Neural cell (in vitro differentiated cells): ENCODE measurements around the gene UMODL1. TPM values are rescaled to one million over a fixed set of nuclear protein-coding genes. Genes with fewer than 3 reads are reported as not detected.

Experiments used
- H2AFZ ChIP-seq: fragments of 200-600, 300-800 bp; sonication (generic), shearing (Covaris generic); 2 replicates; pipeline ENCODE4 v1.6.0; 2014; ENCODE audit warnings: low read depth, mild to moderate bottlenecking, antibody characterized with exemption, low read length, moderate library complexity
- H3F3A ChIP-seq: fragments of 200-600 bp; shearing (Covaris generic); 2 replicates; pipeline ENCODE4 v1.6.1; 2016; ENCODE audit warnings: mild to moderate bottlenecking, moderate library complexity, mixed read lengths, antibody characterized with exemption, low read length; ENCODE audit not compliant: insufficient read depth, poor library complexity, severe bottlenecking
- H3K27ac ChIP-seq: fragments of 200-600, 300-800 bp; sonication (generic), shearing (Covaris generic); 2 replicates; pipeline ENCODE4 v1.5.1; 2014; ENCODE audit warnings: mild to moderate bottlenecking, low read length, moderate library complexity
- H3K27me3 ChIP-seq: fragments of 300-800, 200-600 bp; sonication (generic), shearing (Covaris generic); 2 replicates; pipeline ENCODE4 v1.6.0; 2014; ENCODE audit warnings: mild to moderate bottlenecking, low read depth, low read length, moderate library complexity; ENCODE audit not compliant: insufficient read depth
- H3K36me3 ChIP-seq: fragments of 300-800, 200-600 bp; sonication (generic), shearing (Covaris generic); 2 replicates; pipeline ENCODE4 v1.5.1; 2014; ENCODE audit warnings: mild to moderate bottlenecking, antibody characterized with exemption, low read length, moderate library complexity; ENCODE audit not compliant: insufficient read depth
- H3K4me2 ChIP-seq: fragments of 300-800, 200-600 bp; sonication (generic), shearing (Covaris generic); 2 replicates; pipeline ENCODE4 v1.6.0; 2014; ENCODE audit warnings: mild to moderate bottlenecking, low read length
- H3K4me3 ChIP-seq: fragments of 300-800, 200-600 bp; sonication (generic), shearing (Covaris generic); 2 replicates; pipeline ENCODE4 v1.5.1; 2014; ENCODE audit warnings: mild to moderate bottlenecking, low read length, moderate library complexity
- H3K79me2 ChIP-seq: fragments of 200-600 bp; shearing (Covaris generic); replicated peaks from 2 replicates; pipeline ENCODE4 v1.6.0; 2014; ENCODE audit warnings: mild to moderate bottlenecking, low read length, moderate library complexity; ENCODE audit not compliant: insufficient read depth
- H3K9ac ChIP-seq: fragments of 300-800, 200-600 bp; sonication (generic), shearing (Covaris generic); 2 replicates; pipeline ENCODE4 v1.6.1; 2016; ENCODE audit warnings: mild to moderate bottlenecking, low read length, mixed read lengths
- H3K9me2 ChIP-seq: fragments of 200-600 bp; shearing (Covaris generic); 2 replicates; pipeline ENCODE4 v1.6.1; 2016; ENCODE audit warnings: mild to moderate bottlenecking, low read length, mixed read lengths; ENCODE audit not compliant: insufficient read depth
- H3K9me3 ChIP-seq: fragments of 200-600, 300-800 bp; sonication (generic), shearing (Covaris generic); 2 replicates; pipeline ENCODE4 v1.6.1; 2016; ENCODE audit warnings: mild to moderate bottlenecking, mixed run types, low read length, moderate library complexity, mixed read lengths
- H4K20me1 ChIP-seq: fragments of 200-600 bp; shearing (Covaris generic); 2 replicates; pipeline ENCODE4 v1.6.1; 2016; ENCODE audit warnings: mild to moderate bottlenecking, mixed run types; ENCODE audit not compliant: insufficient read depth
- EP300 ChIP-seq: fragments of 450-650 bp; conservative IDR thresholded peaks from 2 replicates; pipeline ENCODE4 v1.6.1; 2014; ENCODE audit warnings: antibody characterized with exemption, mild to moderate bottlenecking, moderate library complexity; ENCODE audit not compliant: poor library complexity, severe bottlenecking
- EZH2 ChIP-seq: fragments of 200-600, 300-800 bp; shearing (Covaris generic), sonication (generic); IDR thresholded peaks from 2 replicates; pipeline ENCODE4 v1.6.1; 2014; ENCODE audit warnings: antibody characterized with exemption, low read length, borderline replicate concordance, mild to moderate bottlenecking; ENCODE audit not compliant: insufficient read depth, poor library complexity, severe bottlenecking
- MXI1 ChIP-seq: fragments of 450-650 bp; conservative IDR thresholded peaks from 2 replicates; pipeline ENCODE4 v1.6.1; 2014; ENCODE audit warnings: antibody characterized with exemption, mild to moderate bottlenecking; ENCODE audit not compliant: poor library complexity, severe bottlenecking
- POLR2AphosphoS5 ChIP-seq: IDR thresholded peaks from 2 replicates; pipeline ENCODE4 v1.6.1; 2012
- RAD21 ChIP-seq: fragments of 450-650 bp; conservative IDR thresholded peaks from 2 replicates; pipeline ENCODE4 v1.6.1; 2014; ENCODE audit warnings: antibody characterized with exemption, mild to moderate bottlenecking, moderate library complexity
- SMC3 ChIP-seq: fragments of 450-650 bp; conservative IDR thresholded peaks from 2 replicates; pipeline ENCODE4 v1.6.1; 2014; ENCODE audit warnings: antibody characterized with exemption, mild to moderate bottlenecking, moderate library complexity; ENCODE audit not compliant: poor library complexity
- TAF1 ChIP-seq: IDR thresholded peaks from 2 replicates; pipeline ENCODE4 v1.6.1; 2012; ENCODE audit warnings: low read depth
- polyA plus RNA-seq: library from polyadenylated mRNA; depleted of rRNA; stranded (reverse); fragments of >200 nt; gene quantifications from 2 replicates; pipeline ENCODE4 v1.2.3, GENCODE V29; 2014
- TF ChIP-seq, protein P1 (sequence below): fragments of 450-650 bp; IDR thresholded peaks from 2 replicates; pipeline ENCODE4 v1.5.1; 2014; ENCODE audit warnings: antibody characterized with exemption, mild to moderate bottlenecking, moderate library complexity; ENCODE audit not compliant: poor library complexity, severe bottlenecking
- TF ChIP-seq, protein P2 (sequence below): IDR thresholded peaks from 2 replicates; pipeline ENCODE4 v1.6.1; 2012; ENCODE audit warnings: borderline replicate concordance

Gene UMODL1
- polyA plus RNA-seq, 1 donor from 2014 or later, result 0.11 TPM

DNA sequence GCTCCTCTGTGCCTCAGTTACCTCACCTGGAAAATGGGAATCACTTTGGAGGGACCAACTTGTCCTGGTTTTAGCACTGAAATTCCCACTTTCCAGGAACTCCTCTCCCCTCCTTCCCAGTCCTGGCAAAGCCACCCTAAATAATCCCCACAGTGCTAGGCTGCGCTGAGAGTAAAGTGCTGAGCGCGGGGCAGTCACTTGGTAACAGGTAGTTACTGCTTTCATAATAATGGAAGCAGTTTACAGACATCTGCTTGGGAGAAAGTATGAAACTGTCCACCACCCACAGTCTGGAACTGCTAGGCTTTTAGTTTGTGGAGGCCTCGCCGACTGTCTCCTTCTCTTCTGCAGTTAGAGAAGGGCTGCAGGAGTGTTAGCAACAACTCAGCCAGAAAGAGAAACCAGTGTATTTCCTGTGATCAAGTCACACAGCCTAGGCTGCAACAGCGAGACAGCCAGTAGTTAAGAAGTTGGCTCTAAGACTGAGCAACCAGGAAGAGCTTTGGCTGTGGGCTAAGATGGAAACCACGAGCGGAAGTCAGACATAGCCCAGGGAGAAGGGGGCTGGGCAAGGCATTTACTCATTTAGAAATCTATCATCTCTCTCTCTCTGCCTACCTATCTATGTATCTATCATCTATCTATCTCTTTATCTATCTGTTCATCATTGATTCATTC lies 117.0 kb downstream of the UMODL1 start:
- no peak overlapping the region for H3K9ac ChIP-seq
- H3K79me2 ChIP-seq, result no peaks in the 10 kb centered on the region
- no peak overlapping the region for H3K4me2 ChIP-seq
- no peak overlapping the region for H3K4me3 ChIP-seq
- H4K20me1 ChIP-seq, result no peaks in the 10 kb centered on the region
- H3K27ac ChIP-seq, result no peak overlapping the region
- H3K27me3 ChIP-seq, result no peaks in the 10 kb centered on the region
- no peak overlapping the region for H2AFZ ChIP-seq
- no peaks in the 10 kb centered on the region for H3K9me3 ChIP-seq
- H3F3A ChIP-seq, result no peaks in the 10 kb centered on the region
- no peaks in the 10 kb centered on the region for H3K9me2 ChIP-seq
- TF ChIP-seq MXI1, result no peak
- no peaks in the 10 kb centered on the region for H3K36me3 ChIP-seq

DNA sequence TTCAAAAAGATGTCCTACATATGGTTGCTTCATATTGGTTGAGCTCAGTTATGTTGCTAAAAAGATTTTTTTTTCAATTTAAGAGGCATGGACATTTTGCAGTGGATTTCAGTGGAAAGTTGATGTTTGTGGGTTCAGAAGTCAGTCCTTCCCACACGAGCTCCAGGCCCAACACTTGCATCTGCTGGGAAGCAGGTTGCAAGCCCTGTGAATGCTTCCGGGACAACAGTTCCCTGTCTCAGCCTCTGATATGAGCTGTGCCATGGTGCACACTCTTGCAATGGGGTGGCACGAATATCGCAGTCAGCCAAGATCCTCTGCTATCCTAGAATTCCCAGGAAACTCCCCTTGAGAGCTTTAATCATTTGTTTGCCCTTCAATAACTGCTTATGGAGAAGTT lies 117.5 kb downstream of the UMODL1 start:
- no peak overlapping the region for H3K27ac ChIP-seq
- no peaks in the 10 kb centered on the region for H3K27me3 ChIP-seq
- H3K36me3 ChIP-seq, result no peaks in the 10 kb centered on the region
- no peak overlapping the region for H3K4me3 ChIP-seq
- no peaks in the 10 kb centered on the region for H4K20me1 ChIP-seq
- H3K79me2 ChIP-seq, result no peaks in the 10 kb centered on the region
- TF ChIP-seq MXI1 (no peak), EZH2 (no peak), EP300 (no peak), SMC3 (no peak), POLR2AphosphoS5 (no peak), RAD21 (no peak), TAF1 (no peak)
- TF ChIP-seq, protein P1, sequence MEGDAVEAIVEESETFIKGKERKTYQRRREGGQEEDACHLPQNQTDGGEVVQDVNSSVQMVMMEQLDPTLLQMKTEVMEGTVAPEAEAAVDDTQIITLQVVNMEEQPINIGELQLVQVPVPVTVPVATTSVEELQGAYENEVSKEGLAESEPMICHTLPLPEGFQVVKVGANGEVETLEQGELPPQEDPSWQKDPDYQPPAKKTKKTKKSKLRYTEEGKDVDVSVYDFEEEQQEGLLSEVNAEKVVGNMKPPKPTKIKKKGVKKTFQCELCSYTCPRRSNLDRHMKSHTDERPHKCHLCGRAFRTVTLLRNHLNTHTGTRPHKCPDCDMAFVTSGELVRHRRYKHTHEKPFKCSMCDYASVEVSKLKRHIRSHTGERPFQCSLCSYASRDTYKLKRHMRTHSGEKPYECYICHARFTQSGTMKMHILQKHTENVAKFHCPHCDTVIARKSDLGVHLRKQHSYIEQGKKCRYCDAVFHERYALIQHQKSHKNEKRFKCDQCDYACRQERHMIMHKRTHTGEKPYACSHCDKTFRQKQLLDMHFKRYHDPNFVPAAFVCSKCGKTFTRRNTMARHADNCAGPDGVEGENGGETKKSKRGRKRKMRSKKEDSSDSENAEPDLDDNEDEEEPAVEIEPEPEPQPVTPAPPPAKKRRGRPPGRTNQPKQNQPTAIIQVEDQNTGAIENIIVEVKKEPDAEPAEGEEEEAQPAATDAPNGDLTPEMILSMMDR, result no peak
- TF ChIP-seq, protein P2, sequence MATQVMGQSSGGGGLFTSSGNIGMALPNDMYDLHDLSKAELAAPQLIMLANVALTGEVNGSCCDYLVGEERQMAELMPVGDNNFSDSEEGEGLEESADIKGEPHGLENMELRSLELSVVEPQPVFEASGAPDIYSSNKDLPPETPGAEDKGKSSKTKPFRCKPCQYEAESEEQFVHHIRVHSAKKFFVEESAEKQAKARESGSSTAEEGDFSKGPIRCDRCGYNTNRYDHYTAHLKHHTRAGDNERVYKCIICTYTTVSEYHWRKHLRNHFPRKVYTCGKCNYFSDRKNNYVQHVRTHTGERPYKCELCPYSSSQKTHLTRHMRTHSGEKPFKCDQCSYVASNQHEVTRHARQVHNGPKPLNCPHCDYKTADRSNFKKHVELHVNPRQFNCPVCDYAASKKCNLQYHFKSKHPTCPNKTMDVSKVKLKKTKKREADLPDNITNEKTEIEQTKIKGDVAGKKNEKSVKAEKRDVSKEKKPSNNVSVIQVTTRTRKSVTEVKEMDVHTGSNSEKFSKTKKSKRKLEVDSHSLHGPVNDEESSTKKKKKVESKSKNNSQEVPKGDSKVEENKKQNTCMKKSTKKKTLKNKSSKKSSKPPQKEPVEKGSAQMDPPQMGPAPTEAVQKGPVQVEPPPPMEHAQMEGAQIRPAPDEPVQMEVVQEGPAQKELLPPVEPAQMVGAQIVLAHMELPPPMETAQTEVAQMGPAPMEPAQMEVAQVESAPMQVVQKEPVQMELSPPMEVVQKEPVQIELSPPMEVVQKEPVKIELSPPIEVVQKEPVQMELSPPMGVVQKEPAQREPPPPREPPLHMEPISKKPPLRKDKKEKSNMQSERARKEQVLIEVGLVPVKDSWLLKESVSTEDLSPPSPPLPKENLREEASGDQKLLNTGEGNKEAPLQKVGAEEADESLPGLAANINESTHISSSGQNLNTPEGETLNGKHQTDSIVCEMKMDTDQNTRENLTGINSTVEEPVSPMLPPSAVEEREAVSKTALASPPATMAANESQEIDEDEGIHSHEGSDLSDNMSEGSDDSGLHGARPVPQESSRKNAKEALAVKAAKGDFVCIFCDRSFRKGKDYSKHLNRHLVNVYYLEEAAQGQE, result no peak
- H3K9ac ChIP-seq, result no peak overlapping the region
- no peak overlapping the region for H2AFZ ChIP-seq
- H3K4me2 ChIP-seq, result no peak overlapping the region
- no peaks in the 10 kb centered on the region for H3K9me2 ChIP-seq
- no peaks in the 10 kb centered on the region for H3K9me3 ChIP-seq
- H3F3A ChIP-seq, result no peaks in the 10 kb centered on the region

DNA sequence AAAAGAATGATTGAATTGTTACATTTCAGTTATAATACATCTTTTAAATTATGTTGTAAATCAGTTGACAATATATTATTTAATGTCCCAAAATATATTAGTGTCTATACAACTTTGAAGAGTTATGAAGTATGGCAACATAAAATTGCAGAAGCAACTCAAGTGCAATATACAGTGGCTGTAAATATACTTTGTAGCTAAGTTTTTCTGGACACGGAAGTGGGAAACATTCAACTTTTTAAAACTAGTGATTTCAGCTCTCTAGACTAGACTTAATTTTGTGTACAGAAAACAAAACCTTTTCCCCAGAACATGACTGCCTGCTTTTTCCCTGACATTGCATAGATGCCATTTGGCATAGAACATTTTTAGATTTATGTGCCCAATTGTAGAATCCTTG lies 118.3 kb downstream of the UMODL1 start:
- TF ChIP-seq POLR2AphosphoS5, result no peak
- no peak for TF ChIP-seq SMC3
- no peak for TF ChIP-seq RAD21
- TF ChIP-seq, protein P2, result no peak
- TF ChIP-seq TAF1, result no peak
- TF ChIP-seq, protein P1, result no peak
- no peak for TF ChIP-seq EP300
- TF ChIP-seq MXI1, result no peak
- TF ChIP-seq EZH2, result no peak
- Histone ChIP-seq H3F3A (no peaks in the 10 kb centered on the region), H4K20me1 (no peaks in the 10 kb centered on the region), H3K4me3 (no peak overlapping the region), H3K4me2 (no peak overlapping the region), H3K9me2 (no peaks in the 10 kb centered on the region), H3K79me2 (no peaks in the 10 kb centered on the region), H3K36me3 (no peaks in the 10 kb centered on the region), H3K9me3 (no peaks in the 10 kb centered on the region), H2AFZ (no peak overlapping the region), H3K9ac (no peak overlapping the region), H3K27me3 (no peaks in the 10 kb centered on the region), H3K27ac (no peak overlapping the region)
